Osteocyte (in vitro differentiated cells): ENCODE measurements around the gene AP3S2. TPM values are rescaled to one million over a fixed set of nuclear protein-coding genes. Genes with fewer than 3 reads are reported as not detected.
A peak's percentile ranks its signal among the peaks of the same experiment; 100 is the strongest.
"Not testable (repeated sequence)": the region's sequence is repeated elsewhere in the genome, so short reads cannot be mapped to it uniquely, and the experiment has no call there.

ENCODE experiments used
- DNase-seq: peaks from one replicate; pipeline ENCODE4 v3.0.0; 2021; ENCODE audit warnings: mixed read lengths; ENCODE audit not compliant: unreplicated experiment; ENCODE audit errors: extremely low spot score
- H3K27ac Mint-ChIP-seq: one replicate; pipeline ENCODE4 v1.8.0; 2021; ENCODE audit warnings: mild to moderate bottlenecking, mixed read lengths; ENCODE audit not compliant: unreplicated experiment
- H3K27me3 Mint-ChIP-seq: one replicate; pipeline ENCODE4 v1.8.0; 2021; ENCODE audit warnings: mixed read lengths; ENCODE audit not compliant: unreplicated experiment
- H3K36me3 Mint-ChIP-seq: one replicate; pipeline ENCODE4 v1.8.0; 2021; ENCODE audit warnings: mixed read lengths; ENCODE audit not compliant: unreplicated experiment
- H3K4me1 Mint-ChIP-seq: one replicate; pipeline ENCODE4 v1.8.0; 2021; ENCODE audit warnings: mixed read lengths; ENCODE audit not compliant: unreplicated experiment
- H3K4me3 Mint-ChIP-seq: one replicate; pipeline ENCODE4 v1.8.0; 2021; ENCODE audit warnings: mild to moderate bottlenecking, moderate library complexity, mixed read lengths; ENCODE audit not compliant: unreplicated experiment
- H3K9me3 Mint-ChIP-seq: one replicate; pipeline ENCODE4 v1.8.0; 2021; ENCODE audit warnings: mixed read lengths; ENCODE audit not compliant: unreplicated experiment
- long read RNA-seq: library from polyadenylated mRNA; unstranded; transcript quantifications from one replicate; pipeline ENCODE4 v2.0.0, GENCODE V29; 2021
- total RNA-seq: library from RNA; stranded (reverse); gene quantifications from 2 replicates; pipeline ENCODE4 v1.2.1, GENCODE V29; 2021
- TF ChIP-seq, protein P1 (sequence below): fragments of 200-600 bp; sonication (generic); IDR thresholded peaks from 2 replicates; pipeline ENCODE4 v1.5.0; 2021; ENCODE audit warnings: antibody characterized with exemption, mild to moderate bottlenecking, moderate library complexity

Gene AP3S2
- 26.9 and 29.3 TPM in 2 replicates for total RNA-seq
- long read RNA-seq, full-length matches to known transcripts, result 247 of 268 reads
- long read RNA-seq, partial matches to known transcripts, result 5 of 268 reads
- long read RNA-seq, other reads (novel, unspliced or antisense), result 16 of 268 reads

DNA sequence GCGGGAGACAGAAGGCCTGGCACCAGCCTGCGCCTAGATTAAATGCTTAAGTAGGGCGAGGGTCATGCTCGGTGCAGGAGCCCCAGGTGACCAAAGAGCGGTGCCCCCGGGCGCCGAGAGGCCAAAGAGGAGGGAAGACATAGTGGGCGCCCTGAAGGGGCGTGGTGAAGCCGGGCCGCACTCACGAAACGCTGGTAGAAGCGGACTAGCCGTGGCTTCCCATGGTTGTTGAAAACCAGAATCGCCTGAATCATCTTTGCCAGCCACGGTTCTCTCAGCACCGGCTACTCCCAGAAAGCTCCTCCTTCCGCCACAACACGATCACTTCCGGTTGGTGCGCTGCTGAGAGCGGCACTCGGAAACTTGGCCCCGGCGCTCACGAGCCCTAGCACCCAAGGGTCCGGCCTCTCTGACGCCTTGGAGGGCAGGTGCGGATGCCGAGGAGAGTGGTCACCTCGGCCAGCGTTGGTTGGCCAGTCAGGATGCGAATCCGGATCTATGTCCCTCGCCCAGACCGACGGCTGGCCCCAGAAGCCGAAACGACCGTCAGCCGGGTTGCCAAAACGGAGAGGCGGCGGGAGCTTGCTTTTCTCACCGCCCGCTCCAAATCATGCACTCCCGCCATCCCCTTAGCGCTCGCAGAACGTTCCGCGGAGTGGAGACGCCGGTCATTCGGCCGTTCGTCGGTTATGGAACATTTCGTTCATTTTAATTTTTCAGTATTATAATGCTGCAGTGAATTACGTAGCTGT, at the start of gene AP3S2:
AP3S2 (minus strand) TSS at position 299 of the 752 bp plus-strand sequence; CDS start at position 254, 45 bp downstream.
- Mint-ChIP-seq H3K27ac (peak within 1 kb of the TSS; percentile 98), H3K36me3 (peaks cover 7% of the 10 kb centered on the region)

DNA sequence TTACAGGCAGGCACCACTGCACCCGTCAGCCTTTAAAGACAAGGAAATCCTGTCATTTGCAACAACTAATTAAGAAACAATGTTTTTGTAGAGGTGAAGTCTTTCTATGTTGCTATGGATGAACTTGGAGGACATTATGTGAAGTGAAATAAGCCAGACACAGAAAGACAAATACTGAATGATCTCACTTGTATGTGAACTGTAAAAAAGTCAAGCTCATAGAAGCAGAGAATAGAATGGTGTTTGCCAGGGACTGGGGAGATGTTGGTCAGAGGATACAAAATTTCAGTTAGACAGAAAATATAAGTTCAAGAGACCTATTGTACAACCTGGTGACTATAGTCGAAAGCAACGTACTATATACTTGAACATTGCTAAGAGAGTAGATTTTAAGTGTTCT, 46.1 kb upstream of the AP3S2 start:
- TF ChIP-seq, protein P1, sequence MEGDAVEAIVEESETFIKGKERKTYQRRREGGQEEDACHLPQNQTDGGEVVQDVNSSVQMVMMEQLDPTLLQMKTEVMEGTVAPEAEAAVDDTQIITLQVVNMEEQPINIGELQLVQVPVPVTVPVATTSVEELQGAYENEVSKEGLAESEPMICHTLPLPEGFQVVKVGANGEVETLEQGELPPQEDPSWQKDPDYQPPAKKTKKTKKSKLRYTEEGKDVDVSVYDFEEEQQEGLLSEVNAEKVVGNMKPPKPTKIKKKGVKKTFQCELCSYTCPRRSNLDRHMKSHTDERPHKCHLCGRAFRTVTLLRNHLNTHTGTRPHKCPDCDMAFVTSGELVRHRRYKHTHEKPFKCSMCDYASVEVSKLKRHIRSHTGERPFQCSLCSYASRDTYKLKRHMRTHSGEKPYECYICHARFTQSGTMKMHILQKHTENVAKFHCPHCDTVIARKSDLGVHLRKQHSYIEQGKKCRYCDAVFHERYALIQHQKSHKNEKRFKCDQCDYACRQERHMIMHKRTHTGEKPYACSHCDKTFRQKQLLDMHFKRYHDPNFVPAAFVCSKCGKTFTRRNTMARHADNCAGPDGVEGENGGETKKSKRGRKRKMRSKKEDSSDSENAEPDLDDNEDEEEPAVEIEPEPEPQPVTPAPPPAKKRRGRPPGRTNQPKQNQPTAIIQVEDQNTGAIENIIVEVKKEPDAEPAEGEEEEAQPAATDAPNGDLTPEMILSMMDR, result no peak
- H3K27ac Mint-ChIP-seq, result no peak overlapping the region
- no peak for DNase-seq
- no peaks in the 10 kb centered on the region for H3K36me3 Mint-ChIP-seq
- H3K27me3 Mint-ChIP-seq, result peaks cover 16% of the 10 kb centered on the region
- H3K4me1 Mint-ChIP-seq, result no peaks in the 10 kb centered on the region
- H3K9me3 Mint-ChIP-seq, result no peaks in the 10 kb centered on the region
- H3K4me3 Mint-ChIP-seq, result no peak overlapping the region

More for the DNA sequence above, at the start of gene AP3S2:
- Mint-ChIP-seq H3K9me3 (no peaks in the 10 kb centered on the region), H3K27me3 (no peaks in the 10 kb centered on the region), H3K4me1 (peaks cover 23% of the 10 kb centered on the region), H3K4me3 (peak within 1 kb of the TSS; percentile 96)
- TF ChIP-seq, protein P1, result no peak
- peak; percentile 95 for DNase-seq

DNA sequence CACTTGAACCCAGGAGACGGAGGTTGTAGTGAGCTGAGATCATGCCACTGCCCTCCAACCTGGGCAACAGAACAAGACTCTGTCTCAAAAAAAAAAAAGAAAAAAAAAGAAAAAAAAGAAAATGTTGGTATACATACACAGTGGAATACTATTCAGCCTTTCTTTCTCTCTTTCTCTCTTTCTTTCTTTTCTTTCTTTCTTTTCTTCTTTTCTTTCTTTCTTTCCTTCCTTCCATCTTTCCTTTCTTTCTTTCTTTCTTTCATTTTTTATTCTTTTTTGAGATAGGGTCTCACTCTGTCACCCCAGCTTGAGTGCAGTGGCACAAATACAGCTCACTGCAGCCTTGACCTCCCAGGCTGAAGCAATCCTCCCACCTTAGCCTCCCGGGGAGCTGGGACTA, 45.6 kb upstream of the AP3S2 start:
- H3K9me3 Mint-ChIP-seq, H3K27ac Mint-ChIP-seq, H3K4me3 Mint-ChIP-seq, DNase-seq, H3K4me1 Mint-ChIP-seq, H3K36me3 Mint-ChIP-seq: not testable (repeated sequence)
- peaks cover 16% of the 10 kb centered on the region for H3K27me3 Mint-ChIP-seq

DNA sequence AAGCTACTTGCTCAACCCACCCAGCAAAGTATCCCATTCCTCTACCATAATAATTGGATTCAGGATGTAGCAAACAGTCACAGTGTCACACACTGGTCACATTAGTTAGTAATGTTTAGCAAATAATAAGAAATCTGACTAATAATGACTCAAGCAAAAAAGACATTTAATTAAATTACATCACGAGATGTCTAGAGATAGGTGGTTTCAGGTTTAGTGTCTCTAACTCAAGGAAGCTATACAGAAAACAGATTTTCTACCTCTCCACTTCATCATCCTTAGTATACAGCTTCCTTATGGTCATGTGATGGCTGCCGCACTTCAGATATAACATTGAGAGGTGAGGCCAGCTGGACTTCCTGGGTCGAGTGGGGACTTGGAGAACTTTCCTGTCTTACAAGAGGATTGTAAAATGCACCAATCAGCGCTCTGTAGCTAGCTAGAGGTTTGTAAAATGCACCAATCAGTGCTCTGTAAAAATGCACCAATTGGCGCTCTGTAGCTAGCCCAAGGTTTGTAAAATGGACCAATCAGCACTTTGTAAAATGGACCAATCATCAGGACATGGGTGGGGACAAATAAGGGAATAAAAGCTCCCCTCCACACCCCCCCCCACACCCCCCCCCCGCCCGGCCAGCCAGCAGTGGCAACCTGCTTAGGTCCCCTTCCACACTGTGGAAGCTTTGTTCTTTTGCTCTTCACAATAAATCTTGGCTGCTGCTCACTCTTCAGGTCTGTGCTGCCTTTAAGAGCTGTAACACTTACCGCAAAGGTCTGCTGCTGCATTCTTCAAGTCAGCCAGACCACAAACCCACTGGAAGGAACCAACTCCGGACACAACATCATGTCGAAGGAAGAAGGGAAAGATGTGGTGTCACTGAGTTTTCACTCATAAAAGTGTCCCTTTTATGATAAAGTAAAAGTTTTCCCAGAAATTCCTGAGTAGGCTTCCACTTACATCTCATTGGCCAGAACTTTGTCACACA, 43.9 kb upstream of the AP3S2 start:
- no peaks in the 10 kb centered on the region for H3K4me1 Mint-ChIP-seq
- no peaks in the 10 kb centered on the region for H3K36me3 Mint-ChIP-seq
- H3K4me3 Mint-ChIP-seq, result no peak overlapping the region
- no peak overlapping the region for H3K27ac Mint-ChIP-seq
- TF ChIP-seq, protein P1, result no peak
- DNase-seq, result no peak
- H3K9me3 Mint-ChIP-seq, result no peaks in the 10 kb centered on the region
- peaks cover 23% of the 10 kb centered on the region for H3K27me3 Mint-ChIP-seq

DNA sequence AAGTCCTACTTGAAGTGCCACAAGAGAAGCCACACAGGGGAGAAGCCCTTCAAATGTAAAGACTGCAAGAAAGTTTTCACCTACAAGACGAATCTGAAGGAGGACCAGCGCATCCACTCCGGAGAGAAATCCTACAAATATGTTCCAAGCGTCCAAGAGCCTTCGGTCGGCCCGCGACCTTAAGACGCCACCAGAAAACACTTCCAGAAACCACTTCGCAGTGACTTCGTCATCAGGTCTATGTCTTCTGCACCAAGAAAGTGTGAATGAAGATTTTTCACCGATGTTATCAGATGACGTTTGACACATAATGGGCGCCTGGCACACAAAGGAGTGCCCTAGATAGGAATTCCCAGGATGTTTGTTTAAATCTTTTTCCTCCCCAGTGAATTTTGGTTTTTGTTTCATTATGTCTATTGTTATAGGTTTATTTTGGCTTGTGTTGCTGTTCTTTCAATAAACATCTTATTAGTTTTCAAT, 43.0 kb upstream of the AP3S2 start:
- H3K27me3 Mint-ChIP-seq, result peaks cover 32% of the 10 kb centered on the region
- no peak overlapping the region for H3K4me3 Mint-ChIP-seq
- H3K27ac Mint-ChIP-seq, result no peak overlapping the region
- TF ChIP-seq, protein P1, result no peak
- no peak for DNase-seq
- no peaks in the 10 kb centered on the region for H3K9me3 Mint-ChIP-seq
- no peaks in the 10 kb centered on the region for H3K4me1 Mint-ChIP-seq
- no peaks in the 10 kb centered on the region for H3K36me3 Mint-ChIP-seq
